Measurements from ENCODE around the gene AQP2.

DNA sequence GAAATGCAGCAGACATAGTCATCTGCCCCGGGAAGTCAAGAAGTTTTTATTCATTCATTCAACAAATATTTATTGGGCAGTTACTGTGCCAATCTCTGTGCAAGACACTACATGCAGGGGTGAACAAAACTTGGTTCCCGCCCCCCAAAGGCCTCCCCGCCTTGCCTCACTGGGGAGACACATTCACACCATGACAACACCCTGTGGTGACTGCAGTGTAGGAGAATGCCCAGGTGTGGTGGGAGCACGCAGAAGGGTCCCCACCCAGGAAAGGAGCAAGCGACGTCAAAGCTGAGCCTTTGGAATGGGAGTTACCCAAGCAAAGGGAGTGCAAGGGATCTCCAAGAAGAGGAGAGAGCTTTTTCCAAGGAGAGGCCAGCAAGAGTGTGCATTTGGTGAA, 20.6 kb downstream of the AQP2 start:
- TF ChIP-seq CTCF (IDR thresholded peaks at IDR 0.05) (no peak), POLR2A (IDR thresholded peaks at IDR 0.05) (no peak)
